ENCODE results near the gene ZDHHC7. TPM values are rescaled to one million over a fixed set of nuclear protein-coding genes. Genes with fewer than 3 reads are reported as not detected.
A peak's percentile ranks its signal among the peaks of the same experiment; 100 is the strongest.

Gene ZDHHC7
- total RNA-seq, 1 donor from 2014 or later: 35.1 TPM

GRCh38 chr16:85004587-85005205 lies 6.6 kb downstream of the ZDHHC7 start:
- ATAC-seq (ENCODE audit: poor library complexity): peak; percentile 34
- intact Hi-C loops (cut with DNase I): no loop called here
- DNase-seq: no peak

- DNase-seq (no peak), ATAC-seq (ENCODE audit: poor library complexity) (peak; percentile 8)
- intact Hi-C loops (cut with DNase I): no loop called here
These were observed 7.4 kb downstream of the ZDHHC7 start for GRCh38 chr16:85003725-85004586.

GRCh38 chr16:85003076-85003475 lies 8.3 kb downstream of the ZDHHC7 start:
- no peak for DNase-seq
- peak; percentile 2 for ATAC-seq (ENCODE audit: poor library complexity)
- intact Hi-C loops (cut with DNase I): no loop called here

- ATAC-seq (ENCODE audit: poor library complexity) (peak; percentile 53), DNase-seq (peak; percentile 77)
- intact Hi-C loops (cut with DNase I): no loop called here
These were observed 8.7 kb downstream of the ZDHHC7 start for GRCh38 chr16:85002608-85003007.

GRCh38 chr16:85002099-85002541 lies 9.2 kb downstream of the ZDHHC7 start:
- DNase-seq (no peak), ATAC-seq (ENCODE audit: poor library complexity) (no peak)
- intact Hi-C loops (cut with DNase I): no loop called here

- ATAC-seq (ENCODE audit: poor library complexity) (no peak), DNase-seq (no peak)
- intact Hi-C loops (cut with DNase I): no loop called here
These were observed 11.4 kb downstream of the ZDHHC7 start for GRCh38 chr16:84999857-85000480.

- ATAC-seq (ENCODE audit: poor library complexity) (no peak), DNase-seq (no peak)
- intact Hi-C loops (cut with DNase I): no loop called here
These were observed 12.1 kb downstream of the ZDHHC7 start for GRCh38 chr16:84999200-84999599.

GRCh38 chr16:84996365-84996764 lies 15.0 kb downstream of the ZDHHC7 start:
- ATAC-seq (ENCODE audit: poor library complexity) (no peak), DNase-seq (no peak)
- intact Hi-C loops (cut with DNase I): no loop called here

- DNase-seq (no peak), ATAC-seq (ENCODE audit: poor library complexity) (no peak)
- intact Hi-C loops (cut with DNase I): loop anchor here (2.0 kb wide), 1 partner anchor 51 kb away; no protein-coding TSS in a partner anchor
These were observed 15.7 kb downstream of the ZDHHC7 start for GRCh38 chr16:84995663-84996062.

- DNase-seq (no peak), ATAC-seq (ENCODE audit: poor library complexity) (no peak)
- intact Hi-C loops (cut with DNase I): loop anchor here (2.0 kb wide), 1 partner anchor 49 kb away; no protein-coding TSS in a partner anchor
These were observed 17.4 kb downstream of the ZDHHC7 start for GRCh38 chr16:84993926-84994325.

GRCh38 chr16:84992717-84993075 lies 18.6 kb downstream of the ZDHHC7 start:
- ATAC-seq (ENCODE audit: poor library complexity): no peak
- intact Hi-C loops (cut with DNase I): no loop called here
- DNase-seq: no peak

GRCh38 chr16:84990782-84991181 lies 20.6 kb downstream of the ZDHHC7 start:
- ATAC-seq (ENCODE audit: poor library complexity) (no peak), DNase-seq (no peak)
- intact Hi-C loops (cut with DNase I): no loop called here

GRCh38 chr16:84989749-84990620 lies 21.4 kb downstream of the ZDHHC7 start:
- DNase-seq: no peak
- intact Hi-C loops (cut with DNase I): loop anchor here (10.0 kb wide), 1 partner anchor 95 kb away; no protein-coding TSS in a partner anchor
- ATAC-seq (ENCODE audit: poor library complexity): no peak

- intact Hi-C loops (cut with DNase I): loop anchor here (10.0 kb wide), 1 partner anchor 96 kb away; no protein-coding TSS in a partner anchor
These were observed 22.8 kb downstream of the ZDHHC7 start for GRCh38 chr16:84988328-84989080.

GRCh38 chr16:84986879-84987278 lies 24.5 kb downstream of the ZDHHC7 start:
- intact Hi-C loops (cut with DNase I): loop anchor here (10.0 kb wide), 1 partner anchor 98 kb away; no protein-coding TSS in a partner anchor
- DNase-seq: no peak
- ATAC-seq (ENCODE audit: poor library complexity): no peak

More at GRCh38 chr16:84988328-84989080, 22.8 kb downstream of the ZDHHC7 start:
- DNase-seq (no peak), ATAC-seq (ENCODE audit: poor library complexity) (no peak)

GRCh38 chr16:84986102-84986501 lies 25.2 kb downstream of the ZDHHC7 start:
- DNase-seq (no peak), ATAC-seq (ENCODE audit: poor library complexity) (no peak)
- intact Hi-C loops (cut with DNase I): loop anchor here (10.0 kb wide), 1 partner anchor 99 kb away; no protein-coding TSS in a partner anchor

Data from Right ventricle myocardium superior (tissue), 1 donor.